ENCODE data around the gene TMEM131. TPM values are rescaled to one million over a fixed set of nuclear protein-coding genes. Genes with fewer than 3 reads are reported as not detected.

The TMEM131 gene
- total RNA-seq, 1 donor from 2014 or later: 20.0 TPM

DNA sequence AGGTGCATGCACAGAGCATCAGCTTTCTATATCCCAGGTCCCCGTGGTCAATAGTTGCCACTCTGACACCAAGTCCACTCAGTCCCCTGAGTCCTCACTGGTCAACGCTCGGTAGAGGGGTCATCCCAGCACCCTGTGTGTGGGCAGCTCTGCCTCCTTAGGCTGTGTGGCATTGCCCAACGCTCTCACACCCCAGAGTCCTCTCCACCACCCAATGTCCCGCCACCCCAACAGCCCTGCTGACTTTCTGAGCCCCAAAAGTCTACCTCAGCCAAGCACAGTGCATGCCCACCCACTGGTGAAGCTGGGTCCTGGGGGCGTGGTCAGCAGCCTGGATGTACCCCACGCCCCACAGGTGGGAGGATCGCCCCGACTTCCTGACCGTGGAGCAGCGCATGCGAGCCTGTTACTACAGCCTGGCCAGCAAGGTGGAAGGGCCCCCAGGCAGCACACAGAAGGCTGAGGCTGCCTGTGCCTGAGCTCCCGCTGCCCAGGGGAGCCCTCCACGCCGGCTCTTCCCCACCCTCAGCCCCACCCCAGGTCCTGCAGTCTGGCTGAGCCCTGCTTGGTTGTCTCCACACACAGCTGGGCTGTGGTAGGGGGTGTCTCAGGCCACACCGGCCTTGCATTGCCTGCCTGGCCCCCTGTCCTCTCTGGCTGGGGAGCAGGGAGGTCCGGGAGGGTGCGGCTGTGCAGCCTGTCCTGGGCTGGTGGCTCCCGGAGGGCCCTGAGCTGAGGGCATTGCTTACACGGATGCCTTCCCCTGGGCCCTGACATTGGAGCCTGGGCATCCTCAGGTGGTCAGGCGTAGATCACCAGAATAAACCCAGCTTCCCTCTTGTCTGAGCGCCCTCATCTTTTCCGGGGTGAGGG is 256.5 kb downstream of the TMEM131 start:
- TF ChIP-seq, protein P1, sequence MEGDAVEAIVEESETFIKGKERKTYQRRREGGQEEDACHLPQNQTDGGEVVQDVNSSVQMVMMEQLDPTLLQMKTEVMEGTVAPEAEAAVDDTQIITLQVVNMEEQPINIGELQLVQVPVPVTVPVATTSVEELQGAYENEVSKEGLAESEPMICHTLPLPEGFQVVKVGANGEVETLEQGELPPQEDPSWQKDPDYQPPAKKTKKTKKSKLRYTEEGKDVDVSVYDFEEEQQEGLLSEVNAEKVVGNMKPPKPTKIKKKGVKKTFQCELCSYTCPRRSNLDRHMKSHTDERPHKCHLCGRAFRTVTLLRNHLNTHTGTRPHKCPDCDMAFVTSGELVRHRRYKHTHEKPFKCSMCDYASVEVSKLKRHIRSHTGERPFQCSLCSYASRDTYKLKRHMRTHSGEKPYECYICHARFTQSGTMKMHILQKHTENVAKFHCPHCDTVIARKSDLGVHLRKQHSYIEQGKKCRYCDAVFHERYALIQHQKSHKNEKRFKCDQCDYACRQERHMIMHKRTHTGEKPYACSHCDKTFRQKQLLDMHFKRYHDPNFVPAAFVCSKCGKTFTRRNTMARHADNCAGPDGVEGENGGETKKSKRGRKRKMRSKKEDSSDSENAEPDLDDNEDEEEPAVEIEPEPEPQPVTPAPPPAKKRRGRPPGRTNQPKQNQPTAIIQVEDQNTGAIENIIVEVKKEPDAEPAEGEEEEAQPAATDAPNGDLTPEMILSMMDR (IDR thresholded peaks at IDR 0.05): no peak
- no peak overlapping the region for H3K27ac ChIP-seq
- H3K36me3 ChIP-seq: no peaks in the 10 kb centered on the region
- DNase-seq (ENCODE audit: low spot score in 2 of 2): no peak
- no peaks in the 10 kb centered on the region for H3K4me1 ChIP-seq
- H3K9me3 ChIP-seq: no peaks in the 10 kb centered on the region
- no peak overlapping the region for H3K4me3 ChIP-seq
- no peaks in the 10 kb centered on the region for H3K27me3 ChIP-seq
- intact Hi-C loops (cut with DNase I): no loop called here

DNA sequence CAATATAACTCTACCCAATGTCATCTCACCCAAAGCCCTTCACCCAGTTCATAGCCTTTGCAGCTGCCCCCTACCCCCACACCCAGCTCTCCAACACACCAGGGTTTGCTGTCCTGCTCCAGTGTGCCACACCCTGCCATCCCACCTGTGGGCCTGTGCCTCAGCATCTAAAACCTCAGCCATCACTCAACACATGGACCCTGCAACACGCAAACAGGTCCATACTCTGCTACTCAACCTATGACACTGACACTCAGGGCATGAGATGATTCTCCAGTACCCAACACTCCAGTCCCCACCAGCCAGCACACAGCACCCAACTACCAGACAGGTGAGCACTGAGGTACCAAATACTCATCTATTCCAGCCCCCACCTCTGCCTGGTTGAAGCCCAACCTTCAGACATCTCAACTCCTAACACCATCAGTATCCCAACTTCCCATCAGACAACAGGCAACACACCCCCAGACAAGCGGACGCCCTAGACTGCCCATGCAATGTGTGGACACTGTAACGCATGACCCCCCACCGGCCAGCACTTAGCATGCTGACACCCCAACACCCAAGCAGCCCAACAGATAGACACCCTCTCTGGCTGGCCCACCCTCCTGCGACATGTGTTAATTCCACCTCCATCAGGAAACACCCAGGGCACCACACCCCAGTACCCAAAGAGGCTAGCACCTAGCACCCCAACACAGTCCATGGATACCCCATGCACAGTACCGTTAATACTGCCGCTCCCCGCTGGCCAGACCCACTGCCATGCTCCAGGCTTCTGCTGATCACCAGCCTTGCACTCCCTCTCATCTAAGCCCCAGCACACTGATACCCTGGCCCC is 257.3 kb downstream of the TMEM131 start:
- DNase-seq (ENCODE audit: low spot score in 2 of 2): no peak
- Histone ChIP-seq H3K36me3 (no peaks in the 10 kb centered on the region), H3K4me1 (no peaks in the 10 kb centered on the region), H3K27me3 (no peaks in the 10 kb centered on the region), H3K9me3 (no peaks in the 10 kb centered on the region), H3K27ac (no peak overlapping the region), H3K4me3 (no peak overlapping the region)
- TF ChIP-seq, protein P1 (IDR thresholded peaks at IDR 0.05): no peak
- intact Hi-C loops (cut with DNase I): no loop called here

DNA sequence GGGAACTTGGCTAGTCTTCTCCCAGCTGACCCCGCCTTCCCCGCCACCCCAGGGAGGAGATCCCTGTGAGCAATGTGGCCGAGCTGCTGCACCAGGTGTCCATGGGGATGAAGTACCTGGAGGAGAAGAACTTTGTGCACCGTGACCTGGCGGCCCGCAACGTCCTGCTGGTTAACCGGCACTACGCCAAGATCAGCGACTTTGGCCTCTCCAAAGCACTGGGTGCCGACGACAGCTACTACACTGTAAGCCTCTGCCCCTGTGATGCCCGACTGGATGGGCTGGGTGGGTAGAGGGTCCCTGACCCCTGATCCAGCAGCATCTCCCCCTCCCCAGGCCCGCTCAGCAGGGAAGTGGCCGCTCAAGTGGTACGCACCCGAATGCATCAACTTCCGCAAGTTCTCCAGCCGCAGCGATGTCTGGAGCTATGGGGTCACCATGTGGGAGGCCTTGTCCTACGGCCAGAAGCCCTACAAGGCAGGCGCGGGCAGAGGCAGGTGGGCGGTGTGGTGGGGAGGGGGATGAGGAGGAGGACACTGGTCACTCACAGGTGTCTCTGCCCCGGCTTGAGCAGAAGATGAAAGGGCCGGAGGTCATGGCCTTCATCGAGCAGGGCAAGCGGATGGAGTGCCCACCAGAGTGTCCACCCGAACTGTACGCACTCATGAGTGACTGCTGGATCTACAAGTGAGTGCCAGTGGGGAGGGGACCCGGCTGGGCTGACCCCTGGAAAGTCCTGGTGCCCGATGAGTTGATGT is 258.1 kb downstream of the TMEM131 start:
- TF ChIP-seq, protein P1 (IDR thresholded peaks at IDR 0.05): no peak
- no peaks in the 10 kb centered on the region for H3K36me3 ChIP-seq
- no peak for DNase-seq (ENCODE audit: low spot score in 2 of 2)
- H3K4me1 ChIP-seq: no peaks in the 10 kb centered on the region
- no peaks in the 10 kb centered on the region for H3K27me3 ChIP-seq
- no peak overlapping the region for H3K4me3 ChIP-seq
- intact Hi-C loops (cut with DNase I): no loop called here
- no peaks in the 10 kb centered on the region for H3K9me3 ChIP-seq
- H3K27ac ChIP-seq: no peak overlapping the region

DNA sequence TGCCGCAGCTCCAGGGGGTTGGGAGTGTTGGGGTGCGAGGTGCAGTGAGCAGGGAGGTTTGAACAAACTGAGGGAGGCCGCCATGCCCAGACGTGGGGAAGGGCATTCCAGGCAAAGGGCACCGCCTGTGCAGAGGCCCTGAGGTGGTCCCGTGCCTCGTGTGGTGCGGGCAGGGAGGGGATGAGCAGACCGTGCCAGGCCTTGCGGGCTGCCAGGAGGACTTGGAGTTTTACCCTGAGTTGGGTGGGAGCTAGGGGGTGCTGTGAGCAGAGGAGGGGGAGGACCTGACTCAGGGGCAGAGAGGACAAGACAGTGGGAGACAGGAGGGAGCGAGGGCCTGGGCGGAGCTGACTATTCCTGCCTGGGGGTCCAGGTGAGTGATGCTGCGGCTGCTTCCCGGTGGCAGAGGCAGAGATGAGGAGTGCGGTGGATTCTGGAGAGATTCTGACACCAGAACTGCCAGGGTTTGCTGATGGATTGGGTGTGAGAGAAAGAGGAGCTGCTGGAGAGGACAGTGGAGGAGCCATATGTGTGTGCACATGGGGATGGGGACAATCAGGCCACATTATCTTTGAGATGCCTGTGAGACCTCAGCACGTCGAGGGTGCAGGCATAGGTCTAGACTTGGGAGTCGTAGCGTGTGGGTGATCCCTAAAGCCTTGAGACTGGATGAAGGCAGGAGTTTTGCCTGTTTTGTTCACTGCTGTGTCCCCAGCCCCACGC is 259.0 kb downstream of the TMEM131 start:
- Histone ChIP-seq H3K4me1 (no peaks in the 10 kb centered on the region), H3K27ac (no peak overlapping the region), H3K27me3 (no peaks in the 10 kb centered on the region), H3K4me3 (no peak overlapping the region), H3K36me3 (no peaks in the 10 kb centered on the region), H3K9me3 (no peaks in the 10 kb centered on the region)
- intact Hi-C loops (cut with DNase I): no loop called here
- no peak for DNase-seq (ENCODE audit: low spot score in 2 of 2)
- TF ChIP-seq, protein P1 (IDR thresholded peaks at IDR 0.05): no peak

DNA sequence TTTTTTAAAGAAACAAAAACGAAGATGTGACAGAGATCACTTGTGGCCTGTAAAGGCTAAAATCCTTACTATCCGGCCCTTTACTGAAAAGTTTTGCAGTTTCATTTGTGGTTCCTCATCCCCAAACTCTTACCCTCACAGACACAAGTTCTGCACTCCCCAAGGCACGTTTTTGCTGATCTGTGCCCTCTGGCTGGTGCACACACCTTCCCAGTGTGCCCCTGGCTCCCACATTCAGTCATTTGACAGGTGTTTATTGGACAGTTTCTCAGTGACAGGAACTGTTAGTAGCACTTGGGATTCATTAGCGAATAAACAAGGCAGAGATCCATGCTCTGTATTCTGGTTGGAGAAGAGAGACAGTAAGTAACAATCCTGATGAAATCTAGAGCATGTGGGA is 259.6 kb downstream of the TMEM131 start:
- Histone ChIP-seq H3K4me1 (no peaks in the 10 kb centered on the region), H3K27ac (no peak overlapping the region), H3K9me3 (no peaks in the 10 kb centered on the region), H3K4me3 (no peak overlapping the region), H3K27me3 (no peaks in the 10 kb centered on the region), H3K36me3 (no peaks in the 10 kb centered on the region)
- intact Hi-C loops (cut with DNase I): no loop called here
- DNase-seq (ENCODE audit: low spot score in 2 of 2): no peak
- TF ChIP-seq, protein P1 (IDR thresholded peaks at IDR 0.05): no peak

All from ascending aorta (tissue), 2 donors.